GM10248 (cell line): ENCODE results near the gene TMPRSS6.
A peak's percentile ranks its signal among the peaks of the same experiment; 100 is the strongest.

Experiments used
- CTCF ChIA-PET: fragments of 300-600 bp; sonication (Branson Sonifier 250); formaldehyde crosslinking; extraction: SDS; loops from one replicate; lab custom pipeline; 2021; ENCODE audit warnings: antibody characterized with exemption; lab: Yijun Ruan, JAX
- POLR2A ChIA-PET: fragments of 350-650 bp; sonication (Branson Sonifier 250); formaldehyde crosslinking; extraction: SDS; loops from one replicate; lab custom pipeline; 2020; ENCODE audit warnings: antibody characterized with exemption; lab: Yijun Ruan, JAX
- DNase-seq: peaks from one replicate; pipeline ENCODE4 v3.0.0; 2012; ENCODE audit errors: extremely low spot score
- TF ChIP-seq, protein P1 (sequence below): IDR thresholded peaks from 2 replicates; pipeline ENCODE4 v1.5.1; 2012; ENCODE audit warnings: mild to moderate bottlenecking, low read depth; ENCODE audit errors: extremely low read depth, missing control alignments, control extremely low read depth

Gene TMPRSS6

DNA sequence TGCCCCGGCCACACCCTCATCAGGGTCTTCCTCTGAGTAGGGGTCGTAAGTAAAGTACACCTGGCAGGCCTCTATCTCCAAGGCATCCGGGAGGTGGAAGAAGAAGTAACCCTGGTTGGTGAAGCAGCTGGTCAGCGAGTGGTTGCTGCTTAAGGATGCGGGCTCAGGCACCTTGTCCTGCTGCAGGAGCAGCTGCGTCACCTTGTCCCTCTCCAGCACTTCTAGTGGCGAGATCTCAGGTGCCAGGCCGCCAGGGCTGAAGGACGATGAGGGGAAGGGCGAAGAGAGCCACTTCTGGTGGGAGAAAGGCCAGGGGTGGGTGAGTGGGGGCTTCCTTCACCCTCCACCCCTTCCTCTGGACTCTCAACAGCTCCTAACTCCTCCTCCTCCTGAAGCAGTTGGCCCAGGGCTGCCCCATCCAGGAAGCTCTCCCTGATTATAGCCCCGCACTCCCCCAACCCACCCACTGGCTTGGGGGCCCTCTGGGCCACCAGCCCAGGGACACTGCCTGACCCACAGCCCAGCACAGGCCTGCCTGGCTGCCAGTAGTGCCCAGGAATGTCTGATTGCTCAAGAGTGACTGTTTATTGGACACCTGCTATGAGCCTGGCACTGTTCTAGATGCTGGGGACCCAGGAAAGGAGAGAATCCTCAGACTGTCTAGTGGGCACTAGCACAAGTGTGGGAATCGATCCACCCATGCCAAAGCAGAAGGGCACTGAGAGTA is 19.2 kb upstream of the TMPRSS6 start:
- TF ChIP-seq, protein P1, sequence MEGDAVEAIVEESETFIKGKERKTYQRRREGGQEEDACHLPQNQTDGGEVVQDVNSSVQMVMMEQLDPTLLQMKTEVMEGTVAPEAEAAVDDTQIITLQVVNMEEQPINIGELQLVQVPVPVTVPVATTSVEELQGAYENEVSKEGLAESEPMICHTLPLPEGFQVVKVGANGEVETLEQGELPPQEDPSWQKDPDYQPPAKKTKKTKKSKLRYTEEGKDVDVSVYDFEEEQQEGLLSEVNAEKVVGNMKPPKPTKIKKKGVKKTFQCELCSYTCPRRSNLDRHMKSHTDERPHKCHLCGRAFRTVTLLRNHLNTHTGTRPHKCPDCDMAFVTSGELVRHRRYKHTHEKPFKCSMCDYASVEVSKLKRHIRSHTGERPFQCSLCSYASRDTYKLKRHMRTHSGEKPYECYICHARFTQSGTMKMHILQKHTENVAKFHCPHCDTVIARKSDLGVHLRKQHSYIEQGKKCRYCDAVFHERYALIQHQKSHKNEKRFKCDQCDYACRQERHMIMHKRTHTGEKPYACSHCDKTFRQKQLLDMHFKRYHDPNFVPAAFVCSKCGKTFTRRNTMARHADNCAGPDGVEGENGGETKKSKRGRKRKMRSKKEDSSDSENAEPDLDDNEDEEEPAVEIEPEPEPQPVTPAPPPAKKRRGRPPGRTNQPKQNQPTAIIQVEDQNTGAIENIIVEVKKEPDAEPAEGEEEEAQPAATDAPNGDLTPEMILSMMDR = no peak
- no peak for DNase-seq
- CTCF ChIA-PET = interaction anchor here (1.1 to 1.3 kb wide), 3 partner anchors 12 to 38 kb away, joined by 3 to 4 read pairs (median 4); no protein-coding TSS in a partner anchor
- POLR2A ChIA-PET = interaction anchor here (0.5 kb wide), 1 partner anchor 9 kb away, joined by 6 read pairs; no protein-coding TSS in a partner anchor

DNA sequence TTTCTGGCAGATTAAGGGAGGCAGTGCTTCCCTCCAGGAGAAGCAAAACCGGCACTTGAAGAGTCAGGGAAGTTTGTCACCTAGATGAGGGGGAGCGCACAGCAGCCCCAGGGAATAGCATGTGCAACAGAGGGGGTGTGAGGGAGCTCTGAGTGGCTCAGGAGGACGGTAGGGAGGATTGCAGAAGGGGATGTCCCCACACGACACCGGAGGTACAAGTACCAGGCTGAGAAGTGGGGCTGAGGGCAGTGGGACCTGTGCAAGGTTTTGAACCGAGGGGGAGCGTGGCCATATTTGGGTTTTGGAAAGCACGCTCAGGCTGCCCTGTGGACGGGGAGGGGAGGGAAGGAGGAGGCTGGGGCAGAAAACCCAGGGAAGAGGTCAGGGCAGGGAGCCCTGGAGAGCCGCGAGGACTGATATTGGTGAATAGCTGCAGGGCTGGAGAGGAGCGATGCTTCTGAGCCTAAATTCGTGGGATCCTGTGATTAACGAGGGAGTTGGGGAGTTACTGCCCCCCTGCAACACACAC is 17.9 kb upstream of the TMPRSS6 start:
- no peak for DNase-seq
- ChIA-PET CTCF (interaction anchor here (1.2 to 5.7 kb wide), 5 partner anchors 14 to 72 kb away, joined by 4 to 37 read pairs (median 8); partner anchors contain the start of gene IL2RB), POLR2A (interaction anchor here (1.0 kb wide), 1 partner anchor 108 kb away, joined by 3 read pairs; the partner anchor contains the start of genes MPST and TST)
- TF ChIP-seq, protein P1 = no peak

DNA sequence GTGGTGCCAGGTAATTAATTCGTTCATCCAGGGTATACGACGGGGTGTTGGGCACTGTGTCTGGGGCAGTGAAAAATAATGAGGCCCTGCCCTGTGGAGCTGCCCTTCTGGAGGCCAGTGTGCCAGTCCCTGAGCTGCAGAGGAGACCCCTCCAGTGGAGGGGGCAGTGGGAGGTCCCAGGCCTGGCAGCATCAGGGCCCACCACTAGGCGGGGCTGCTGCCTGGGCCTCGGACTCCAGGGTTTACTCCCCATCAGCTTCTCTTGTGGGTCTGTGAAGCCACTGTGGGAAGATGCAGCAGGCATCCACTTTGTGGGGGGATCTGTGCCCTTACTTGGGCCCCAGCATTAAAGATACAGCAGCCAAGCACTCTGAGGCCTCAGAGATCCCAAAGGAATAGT is 17.4 kb upstream of the TMPRSS6 start:
- no peak for DNase-seq
- POLR2A ChIA-PET = interaction anchor here (1.0 kb wide), 1 partner anchor 108 kb away, joined by 3 read pairs; the partner anchor contains the start of genes MPST and TST
- TF ChIP-seq, protein P1 = peak; percentile 35
- CTCF ChIA-PET = interaction anchor here (1.1 to 5.7 kb wide), 7 partner anchors 9 to 82 kb away, joined by 3 to 37 read pairs (median 8); partner anchors contain the start of gene IL2RB

DNA sequence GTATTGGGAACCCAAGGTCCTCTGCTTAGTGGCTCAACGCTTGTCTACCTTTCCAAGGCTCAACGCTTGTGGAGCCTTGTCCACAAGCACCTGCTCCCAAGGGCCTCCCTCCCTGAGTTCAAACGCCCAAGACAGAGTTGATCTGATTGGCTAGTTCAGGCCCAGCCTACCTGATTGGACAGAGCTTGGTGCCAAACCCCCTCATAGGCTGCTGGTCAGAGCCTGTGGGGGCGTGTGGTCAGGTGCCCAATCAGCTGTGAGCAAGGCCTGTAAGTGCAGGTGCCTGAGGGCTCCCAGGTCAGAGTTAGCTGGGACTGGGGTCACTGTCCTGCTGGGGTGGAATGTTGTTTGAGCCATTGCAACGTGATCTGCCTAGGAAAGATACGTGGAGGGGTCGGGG is 16.9 kb upstream of the TMPRSS6 start:
- peak; percentile 53 for DNase-seq
- ChIA-PET CTCF (interaction anchor here (1.1 to 5.7 kb wide), 6 partner anchors 10 to 82 kb away, joined by 3 to 37 read pairs (median 12); partner anchors contain the start of gene IL2RB), POLR2A (interaction anchor here (1.0 kb wide), 1 partner anchor 107 kb away, joined by 3 read pairs; the partner anchor contains the start of genes MPST and TST)
- TF ChIP-seq, protein P1 = no peak

DNA sequence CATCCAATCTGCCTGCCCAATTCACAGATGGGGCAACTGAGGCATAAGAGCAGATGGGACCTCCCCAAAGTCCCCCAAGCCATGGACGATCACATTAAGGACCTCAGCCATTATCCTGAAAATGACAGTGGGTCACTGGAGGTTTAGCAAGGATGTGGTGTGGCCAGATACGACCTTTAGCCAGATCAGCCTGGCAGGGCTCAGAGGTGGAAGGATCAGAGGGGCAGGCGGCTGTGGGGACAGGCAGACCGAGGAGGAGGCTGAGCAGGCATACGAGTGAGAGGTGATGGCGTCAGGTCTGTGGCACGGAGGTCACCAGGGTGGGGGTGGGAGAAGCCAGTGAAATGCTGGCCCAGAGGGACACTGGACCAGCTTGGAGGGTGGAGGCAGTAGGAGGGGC is 14.1 kb upstream of the TMPRSS6 start:
- no peak for DNase-seq
- TF ChIP-seq, protein P1 = no peak
- ChIA-PET CTCF (interaction anchor here (1.0 to 5.7 kb wide), 9 partner anchors 9 to 159 kb away, joined by 3 to 37 read pairs (median 9); partner anchors contain the start of gene CYTH4), POLR2A (no interaction called here)

DNA sequence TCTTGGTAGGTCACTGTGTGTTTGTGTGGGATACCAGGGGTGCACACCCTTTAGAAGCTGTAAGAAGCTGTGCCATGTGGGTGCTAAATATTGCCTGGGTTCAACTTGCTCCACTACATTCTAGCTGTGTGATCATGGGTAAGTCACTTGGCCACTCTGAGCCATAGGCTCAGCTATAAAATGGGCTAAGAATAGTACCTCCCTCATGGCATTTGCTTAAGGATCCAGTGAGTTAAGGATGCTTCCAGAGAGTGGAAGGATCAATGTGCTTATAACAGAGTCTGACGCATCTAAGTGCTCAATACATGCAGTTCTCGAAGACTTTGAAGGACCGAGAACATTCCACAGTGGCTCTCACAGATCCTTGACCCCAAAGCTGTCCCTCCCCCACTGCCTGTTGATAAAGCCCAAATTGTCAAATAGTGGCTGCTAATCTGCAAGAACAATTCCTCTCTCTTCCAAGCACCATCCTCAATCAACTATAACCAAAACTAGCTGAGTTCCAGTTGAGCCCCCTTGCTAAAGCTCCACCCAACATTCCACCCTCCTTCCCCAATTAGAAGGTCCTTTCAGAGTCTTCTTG is 13.2 kb upstream of the TMPRSS6 start:
- CTCF ChIA-PET = interaction anchor here (0.8 to 5.7 kb wide), 18 partner anchors 8 to 160 kb away, joined by 3 to 37 read pairs (median 6); partner anchors contain the start of genes CYTH4 and IL2RB
- TF ChIP-seq, protein P1 = no peak
- POLR2A ChIA-PET = interaction anchor here (0.6 to 1.2 kb wide), 5 partner anchors 17 to 541 kb away, joined by 3 to 5 read pairs (median 4); partner anchors contain the start of gene IL2RB

More for the DNA sequence above, 13.2 kb upstream of the TMPRSS6 start:
- no peak for DNase-seq
